HL-60 (cell line): ENCODE data around the gene NOLC1.

Source experiments
- DNase-seq, 2 experiments: peaks; one replicate each; pipeline ENCODE4 v3.0.0-alpha.2; 2010 to 2020; ENCODE audit warnings: low read depth in 1 of 2, low spot score in 1 of 2
- H3K27ac ChIP-seq: fragments of 250-450 bp; sonication (Bioruptor Pico); replicated peaks from 2 replicates; pipeline ENCODE4 v1.5.1; 2020; ENCODE audit warnings: mild to moderate bottlenecking, moderate library complexity
- H3K27me3 ChIP-seq: fragments of 250-450 bp; sonication (Bioruptor Pico); 2 replicates; pipeline ENCODE4 v1.5.1; 2021; ENCODE audit warnings: mild to moderate bottlenecking, moderate library complexity; ENCODE audit not compliant: insufficient read depth, poor library complexity, severe bottlenecking
- H3K4me3 ChIP-seq: replicated peaks from 2 replicates; pipeline ENCODE4 v1.5.1; 2011; ENCODE audit warnings: mild to moderate bottlenecking, control low read depth, low read length; ENCODE audit not compliant: insufficient read depth
- CTCF ChIP-seq: IDR thresholded peaks from one replicate; pipeline ENCODE4 v1.5.1; 2011; ENCODE audit warnings: low read length, control low read depth, inconsistent platforms; ENCODE audit not compliant: insufficient read depth
- GABPA ChIP-seq: IDR thresholded peaks from 2 replicates; pipeline ENCODE4 v1.6.1; 2012; ENCODE audit warnings: low read depth
- POLR2AphosphoS5 ChIP-seq: IDR thresholded peaks from 2 replicates; pipeline ENCODE4 v1.6.1; 2012; ENCODE audit warnings: low read depth
- SPI1 ChIP-seq: IDR thresholded peaks from 2 replicates; pipeline ENCODE4 v1.6.1; 2012; ENCODE audit warnings: low read depth, mild to moderate bottlenecking, borderline replicate concordance
- TF ChIP-seq, protein P1 (sequence below): IDR thresholded peaks from 2 replicates; pipeline ENCODE4 v1.6.1; 2012; ENCODE audit warnings: low read depth; ENCODE audit not compliant: insufficient replicate concordance

Gene NOLC1

GRCh38 chr10:102157224-102157623 lies 5.0 kb downstream of the NOLC1 start:
- Histone ChIP-seq H3K4me3 (no peak overlapping the region), H3K27ac (no peak overlapping the region), H3K27me3 (no peaks in the 10 kb centered on the region)
- DNase-seq = no peak
- no peak for TF ChIP-seq SPI1
- TF ChIP-seq, protein P1, sequence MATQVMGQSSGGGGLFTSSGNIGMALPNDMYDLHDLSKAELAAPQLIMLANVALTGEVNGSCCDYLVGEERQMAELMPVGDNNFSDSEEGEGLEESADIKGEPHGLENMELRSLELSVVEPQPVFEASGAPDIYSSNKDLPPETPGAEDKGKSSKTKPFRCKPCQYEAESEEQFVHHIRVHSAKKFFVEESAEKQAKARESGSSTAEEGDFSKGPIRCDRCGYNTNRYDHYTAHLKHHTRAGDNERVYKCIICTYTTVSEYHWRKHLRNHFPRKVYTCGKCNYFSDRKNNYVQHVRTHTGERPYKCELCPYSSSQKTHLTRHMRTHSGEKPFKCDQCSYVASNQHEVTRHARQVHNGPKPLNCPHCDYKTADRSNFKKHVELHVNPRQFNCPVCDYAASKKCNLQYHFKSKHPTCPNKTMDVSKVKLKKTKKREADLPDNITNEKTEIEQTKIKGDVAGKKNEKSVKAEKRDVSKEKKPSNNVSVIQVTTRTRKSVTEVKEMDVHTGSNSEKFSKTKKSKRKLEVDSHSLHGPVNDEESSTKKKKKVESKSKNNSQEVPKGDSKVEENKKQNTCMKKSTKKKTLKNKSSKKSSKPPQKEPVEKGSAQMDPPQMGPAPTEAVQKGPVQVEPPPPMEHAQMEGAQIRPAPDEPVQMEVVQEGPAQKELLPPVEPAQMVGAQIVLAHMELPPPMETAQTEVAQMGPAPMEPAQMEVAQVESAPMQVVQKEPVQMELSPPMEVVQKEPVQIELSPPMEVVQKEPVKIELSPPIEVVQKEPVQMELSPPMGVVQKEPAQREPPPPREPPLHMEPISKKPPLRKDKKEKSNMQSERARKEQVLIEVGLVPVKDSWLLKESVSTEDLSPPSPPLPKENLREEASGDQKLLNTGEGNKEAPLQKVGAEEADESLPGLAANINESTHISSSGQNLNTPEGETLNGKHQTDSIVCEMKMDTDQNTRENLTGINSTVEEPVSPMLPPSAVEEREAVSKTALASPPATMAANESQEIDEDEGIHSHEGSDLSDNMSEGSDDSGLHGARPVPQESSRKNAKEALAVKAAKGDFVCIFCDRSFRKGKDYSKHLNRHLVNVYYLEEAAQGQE = no peak
- no peak for TF ChIP-seq POLR2AphosphoS5
- TF ChIP-seq CTCF = no peak
- no peak for TF ChIP-seq GABPA

DNA sequence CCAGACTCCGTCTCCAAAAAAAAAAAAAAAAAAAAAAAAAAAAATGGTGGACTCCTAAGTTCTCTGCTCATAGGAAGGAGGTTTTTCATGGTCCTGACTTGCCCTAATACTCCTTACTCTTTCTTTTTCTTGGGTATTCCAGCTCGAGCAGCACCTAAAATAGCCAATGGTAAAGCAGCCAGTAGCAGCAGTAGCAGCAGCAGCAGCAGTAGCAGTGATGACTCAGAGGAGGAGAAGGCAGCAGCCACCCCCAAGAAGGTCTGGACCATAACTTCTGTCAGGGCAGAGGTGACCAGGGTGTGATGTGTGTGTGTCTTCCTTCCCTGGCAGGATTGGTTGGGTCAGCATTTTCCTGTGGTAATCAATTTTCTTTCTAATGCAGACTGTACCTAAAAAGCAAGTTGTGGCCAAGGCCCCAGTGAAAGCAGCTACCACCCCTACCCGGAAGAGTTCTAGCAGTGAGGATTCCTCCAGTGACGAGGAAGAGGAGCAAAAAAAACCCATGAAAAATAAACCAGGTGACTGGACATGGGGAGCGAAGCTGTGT lies 6.9 kb downstream of the NOLC1 start:
- no peaks in the 10 kb centered on the region for H3K27me3 ChIP-seq
- TF ChIP-seq, protein P1 = no peak
- TF ChIP-seq GABPA (no peak), POLR2AphosphoS5 (no peak), SPI1 (no peak), CTCF (no peak)
- H3K4me3 ChIP-seq = no peak overlapping the region
- DNase-seq = no peak
- H3K27ac ChIP-seq = no peak overlapping the region

- no peak overlapping the region for H3K27ac ChIP-seq
- H3K27me3 ChIP-seq = no peaks in the 10 kb centered on the region
- no peak overlapping the region for H3K4me3 ChIP-seq
- no peak for DNase-seq
- TF ChIP-seq CTCF = no peak
- TF ChIP-seq POLR2AphosphoS5 = no peak
- no peak for TF ChIP-seq SPI1
- TF ChIP-seq, protein P1 = no peak
- TF ChIP-seq GABPA = no peak
Measured at GRCh38 chr10:102159831-102160230, 7.6 kb downstream of the NOLC1 start.
